T-helper 2 cell treated with Interferon-gamma antibody and Interleukin-4, amounts not matched to agents 5 μg/mL and 100 μg/mL, for 36 hours (primary cell): Measurements from ENCODE around the gene TPP1.

Source experiments
- DNase-seq: peaks from one replicate; pipeline ENCODE4 v3.0.0; 2021; ENCODE audit warnings: low spot score
- H3K27ac Mint-ChIP-seq: one replicate; pipeline ENCODE4 v1.8.0; 2021; ENCODE audit warnings: mild to moderate bottlenecking, mixed read lengths
- H3K27me3 Mint-ChIP-seq: one replicate; pipeline ENCODE4 v1.8.0; 2021; ENCODE audit warnings: low read depth, mixed read lengths
- H3K36me3 Mint-ChIP-seq: one replicate; pipeline ENCODE4 v1.8.0; 2021; ENCODE audit warnings: low read depth, mixed read lengths
- H3K4me1 Mint-ChIP-seq: one replicate; pipeline ENCODE4 v1.8.0; 2021; ENCODE audit warnings: low read depth, mixed read lengths
- H3K4me3 Mint-ChIP-seq: one replicate; pipeline ENCODE4 v1.8.0; 2022; ENCODE audit warnings: mild to moderate bottlenecking, moderate library complexity, mixed read lengths
- H3K9me3 Mint-ChIP-seq: one replicate; pipeline ENCODE4 v1.8.0; 2021; ENCODE audit warnings: mixed read lengths

Gene TPP1

GRCh38 chr11:6607190-6607795 is 11.9 kb downstream of the TPP1 start:
- Mint-ChIP-seq H3K27ac (peak overlapping the region; percentile 78), H3K27me3 (no peaks in the 10 kb centered on the region), H3K4me3 (no peak overlapping the region), H3K36me3 (peaks cover 48% of the 10 kb centered on the region), H3K4me1 (peaks cover 38% of the 10 kb centered on the region), H3K9me3 (no peaks in the 10 kb centered on the region)
- no peak for DNase-seq

GRCh38 chr11:6606471-6607189 is 12.6 kb downstream of the TPP1 start:
- H3K4me1 Mint-ChIP-seq: peaks cover 42% of the 10 kb centered on the region
- H3K9me3 Mint-ChIP-seq: no peaks in the 10 kb centered on the region
- no peak overlapping the region for H3K4me3 Mint-ChIP-seq
- no peaks in the 10 kb centered on the region for H3K27me3 Mint-ChIP-seq
- peak; percentile 80 for DNase-seq
- H3K36me3 Mint-ChIP-seq: peaks cover 51% of the 10 kb centered on the region
- peak overlapping the region; percentile 4 for H3K27ac Mint-ChIP-seq

- Mint-ChIP-seq H3K36me3 (peaks cover 41% of the 10 kb centered on the region), H3K27ac (no peak overlapping the region), H3K9me3 (no peaks in the 10 kb centered on the region), H3K27me3 (no peaks in the 10 kb centered on the region), H3K4me3 (no peak overlapping the region), H3K4me1 (peaks cover 33% of the 10 kb centered on the region)
- DNase-seq: no peak
Measured at GRCh38 chr11:6604790-6605189, 14.4 kb downstream of the TPP1 start.

GRCh38 chr11:6604081-6604626 is 15.1 kb downstream of the TPP1 start:
- no peaks in the 10 kb centered on the region for H3K9me3 Mint-ChIP-seq
- DNase-seq: peak; percentile 47
- no peak overlapping the region for H3K4me3 Mint-ChIP-seq
- H3K36me3 Mint-ChIP-seq: peaks cover 40% of the 10 kb centered on the region
- H3K4me1 Mint-ChIP-seq: peaks cover 32% of the 10 kb centered on the region
- H3K27ac Mint-ChIP-seq: no peak overlapping the region
- no peaks in the 10 kb centered on the region for H3K27me3 Mint-ChIP-seq

GRCh38 chr11:6603287-6604080 is 15.7 kb downstream of the TPP1 start, which contains the start of the genes ILK and RRP8:
Gene ILK, plus strand, starts transcription at chr11:6603774. Its CDS starts 498 bp downstream, at chr11:6604272.
Gene RRP8, minus strand, starts transcription at chr11:6603616. Its CDS starts 114 bp downstream, at chr11:6603502.
- Mint-ChIP-seq H3K27ac (no peak within 1 kb of the TSS), H3K9me3 (no peaks in the 10 kb centered on the region), H3K36me3 (peaks cover 39% of the 10 kb centered on the region), H3K27me3 (no peaks in the 10 kb centered on the region), H3K4me3 (no peak within 1 kb of the TSS), H3K4me1 (peaks cover 27% of the 10 kb centered on the region)
- DNase-seq: peak; percentile 87

GRCh38 chr11:6602096-6602940 is 16.9 kb downstream of the TPP1 start:
- H3K4me1 Mint-ChIP-seq: peaks cover 20% of the 10 kb centered on the region
- peaks cover 37% of the 10 kb centered on the region for H3K36me3 Mint-ChIP-seq
- H3K27me3 Mint-ChIP-seq: no peaks in the 10 kb centered on the region
- H3K9me3 Mint-ChIP-seq: no peaks in the 10 kb centered on the region
- H3K4me3 Mint-ChIP-seq: no peak overlapping the region
- no peak overlapping the region for H3K27ac Mint-ChIP-seq
- DNase-seq: peak; percentile 1

- H3K4me3 Mint-ChIP-seq: no peak overlapping the region
Measured at GRCh38 chr11:6601041-6601461, 18.2 kb downstream of the TPP1 start.

GRCh38 chr11:6599881-6600390 is 19.3 kb downstream of the TPP1 start:
- no peaks in the 10 kb centered on the region for H3K9me3 Mint-ChIP-seq
- peaks cover 39% of the 10 kb centered on the region for H3K36me3 Mint-ChIP-seq
- no peak for DNase-seq
- no peak overlapping the region for H3K4me3 Mint-ChIP-seq
- no peaks in the 10 kb centered on the region for H3K27me3 Mint-ChIP-seq
- H3K27ac Mint-ChIP-seq: no peak overlapping the region
- peaks cover 9% of the 10 kb centered on the region for H3K4me1 Mint-ChIP-seq

More at GRCh38 chr11:6601041-6601461, 18.2 kb downstream of the TPP1 start:
- peaks cover 13% of the 10 kb centered on the region for H3K4me1 Mint-ChIP-seq
- no peaks in the 10 kb centered on the region for H3K27me3 Mint-ChIP-seq
- no peak for DNase-seq
- peaks cover 38% of the 10 kb centered on the region for H3K36me3 Mint-ChIP-seq
- H3K27ac Mint-ChIP-seq: no peak overlapping the region
- no peaks in the 10 kb centered on the region for H3K9me3 Mint-ChIP-seq

GRCh38 chr11:6599449-6599848 is 19.8 kb downstream of the TPP1 start:
- H3K27me3 Mint-ChIP-seq: no peaks in the 10 kb centered on the region
- DNase-seq: no peak
- peaks cover 9% of the 10 kb centered on the region for H3K4me1 Mint-ChIP-seq
- H3K4me3 Mint-ChIP-seq: no peak overlapping the region
- no peaks in the 10 kb centered on the region for H3K9me3 Mint-ChIP-seq
- peaks cover 39% of the 10 kb centered on the region for H3K36me3 Mint-ChIP-seq
- no peak overlapping the region for H3K27ac Mint-ChIP-seq

- Mint-ChIP-seq H3K27ac (no peak overlapping the region), H3K4me1 (peaks cover 18% of the 10 kb centered on the region), H3K36me3 (peaks cover 44% of the 10 kb centered on the region), H3K27me3 (no peaks in the 10 kb centered on the region), H3K4me3 (no peak overlapping the region), H3K9me3 (no peaks in the 10 kb centered on the region)
- no peak for DNase-seq
Measured at GRCh38 chr11:6598555-6598954, 20.7 kb downstream of the TPP1 start.

- H3K4me3 Mint-ChIP-seq: no peak overlapping the region
- no peaks in the 10 kb centered on the region for H3K27me3 Mint-ChIP-seq
- H3K36me3 Mint-ChIP-seq: peaks cover 49% of the 10 kb centered on the region
- H3K9me3 Mint-ChIP-seq: no peaks in the 10 kb centered on the region
- peaks cover 11% of the 10 kb centered on the region for H3K4me1 Mint-ChIP-seq
- no peak overlapping the region for H3K27ac Mint-ChIP-seq
- DNase-seq: no peak
Measured at GRCh38 chr11:6596239-6596877, 22.9 kb downstream of the TPP1 start.

GRCh38 chr11:6594142-6594768 is 25.0 kb downstream of the TPP1 start:
- Mint-ChIP-seq H3K9me3 (no peaks in the 10 kb centered on the region), H3K27ac (no peak overlapping the region), H3K27me3 (no peaks in the 10 kb centered on the region), H3K4me1 (peaks cover 10% of the 10 kb centered on the region), H3K4me3 (no peak overlapping the region), H3K36me3 (peaks cover 42% of the 10 kb centered on the region)
- DNase-seq: no peak
